ENCODE data around the gene SRPK3. TPM values are rescaled to one million over a fixed set of nuclear protein-coding genes. Genes with fewer than 3 reads are reported as not detected.
A peak's percentile ranks its signal among the peaks of the same experiment; 100 is the strongest.

The SRPK3 gene
- total RNA-seq, 2 experiments from 2014 or later: 0.09 TPM; not detected in 1

- no peak overlapping the region for H3K4me3 Mint-ChIP-seq
- ATAC-seq: no peak
- peaks cover 5% of the 10 kb centered on the region for H3K27me3 Mint-ChIP-seq
These were observed 47.5 kb downstream of the SRPK3 start for GRCh38 chrX:153828308-153828707.

DNA sequence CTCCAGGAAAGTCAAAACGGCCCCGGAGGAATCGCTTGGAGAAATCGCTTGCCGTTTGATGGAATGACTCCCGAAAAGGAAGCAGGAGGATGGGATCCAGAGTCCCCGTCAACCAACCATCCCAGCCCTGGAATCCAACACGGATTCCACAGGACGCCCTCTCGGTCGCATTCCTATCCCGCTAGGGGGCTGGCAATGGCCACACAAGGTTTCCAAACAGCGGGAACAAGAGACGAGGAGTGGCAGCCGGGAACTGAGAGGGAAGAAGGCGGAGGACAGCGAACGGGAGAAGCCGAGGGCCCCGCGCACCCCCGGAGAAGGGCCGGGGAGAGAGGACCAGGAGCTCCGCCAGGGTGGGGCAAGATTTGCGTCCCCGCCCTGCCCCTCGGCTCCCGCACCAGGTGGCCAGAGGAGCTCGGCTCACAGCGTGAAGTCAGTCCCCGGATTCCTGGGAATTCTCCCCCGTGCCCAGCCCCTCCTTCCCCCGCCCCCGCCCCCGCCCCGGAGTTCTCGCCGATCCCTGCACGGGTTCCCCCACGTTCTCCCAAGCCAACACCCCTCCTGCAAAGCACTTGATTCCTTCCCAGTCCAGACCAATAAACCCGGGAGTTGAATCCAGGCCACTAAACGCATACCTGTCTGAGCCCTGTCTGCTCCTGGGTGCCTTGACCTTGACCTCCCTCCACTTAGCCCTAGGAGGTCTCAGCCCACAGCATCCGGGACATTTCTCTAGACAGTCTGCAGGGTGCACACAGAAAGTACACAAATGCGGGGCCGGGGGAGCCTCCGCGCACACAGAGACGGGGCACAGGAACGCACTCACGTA lies 48.1 kb downstream of the SRPK3 start:
- no peak for TF ChIP-seq CTCF (IDR thresholded peaks at IDR 0.05)
- intact Hi-C loops (cut with micrococcal nuclease): no loop called here
- CTCF ChIA-PET: no interaction called here
- Mint-ChIP-seq H3K27me3 (peaks cover 5% of the 10 kb centered on the region), H3K36me3 (ENCODE audit: low read depth) (no peaks in the 10 kb centered on the region), H3K4me3 (peak overlapping the region; percentile 19), H3K4me1 (ENCODE audit: low read depth) (peaks cover 6% of the 10 kb centered on the region), H3K27ac (no peak overlapping the region), H3K9me3 (no peaks in the 10 kb centered on the region)
- POLR2A ChIA-PET: no interaction called here
- peak; percentile 21 for ATAC-seq
- DNase-seq: no peak

More at GRCh38 chrX:153828308-153828707, 47.5 kb downstream of the SRPK3 start:
- Mint-ChIP-seq H3K36me3 (ENCODE audit: low read depth) (no peaks in the 10 kb centered on the region), H3K27ac (no peak overlapping the region), H3K9me3 (no peaks in the 10 kb centered on the region), H3K4me1 (ENCODE audit: low read depth) (peaks cover 6% of the 10 kb centered on the region)
- intact Hi-C loops (cut with micrococcal nuclease): no loop called here
- ChIA-PET POLR2A (no interaction called here), CTCF (no interaction called here)
- DNase-seq: no peak
- TF ChIP-seq CTCF (IDR thresholded peaks at IDR 0.05): no peak

DNA sequence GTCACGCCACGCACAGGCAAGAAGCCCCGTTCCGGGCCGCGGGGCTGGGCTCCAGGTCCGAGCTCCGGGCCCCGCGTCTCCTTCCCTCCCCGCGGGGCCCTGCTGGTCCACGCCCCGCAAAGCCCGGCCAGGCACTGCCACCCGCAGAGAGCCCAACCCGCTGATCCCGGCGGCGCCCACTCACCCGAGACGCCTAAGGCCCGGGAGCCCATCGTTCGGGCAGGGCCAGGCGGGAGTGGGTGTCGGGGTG lies 48.6 kb downstream of the SRPK3 start:
- peaks cover 5% of the 10 kb centered on the region for H3K27me3 Mint-ChIP-seq
- no peak for ATAC-seq
- peak overlapping the region; percentile 19 for H3K4me3 Mint-ChIP-seq
- CTCF ChIA-PET: no interaction called here
- H3K9me3 Mint-ChIP-seq: no peaks in the 10 kb centered on the region
- H3K36me3 Mint-ChIP-seq (ENCODE audit: low read depth): no peaks in the 10 kb centered on the region
- POLR2A ChIA-PET: no interaction called here
- no peak overlapping the region for H3K27ac Mint-ChIP-seq
- DNase-seq: no peak
- intact Hi-C loops (cut with micrococcal nuclease): no loop called here
- H3K4me1 Mint-ChIP-seq (ENCODE audit: low read depth): peaks cover 6% of the 10 kb centered on the region
- no peak for TF ChIP-seq CTCF (IDR thresholded peaks at IDR 0.05)

- Mint-ChIP-seq H3K4me1 (ENCODE audit: low read depth) (peaks cover 6% of the 10 kb centered on the region), H3K4me3 (peak within 1 kb of the TSS; percentile 37), H3K9me3 (no peaks in the 10 kb centered on the region), H3K27ac (no peak within 1 kb of the TSS), H3K27me3 (peaks cover 5% of the 10 kb centered on the region), H3K36me3 (ENCODE audit: low read depth) (no peaks in the 10 kb centered on the region)
- intact Hi-C loops (cut with micrococcal nuclease): no loop called here
- TF ChIP-seq CTCF (IDR thresholded peaks at IDR 0.05): no peak
- ATAC-seq (peak; percentile 60), DNase-seq (no peak)
- CTCF ChIA-PET: no interaction called here
- POLR2A ChIA-PET: no interaction called here
These were observed 49.2 kb downstream of the SRPK3 start, which contains the start of gene PDZD4 for GRCh38 chrX:153829799-153830639. TSS of gene PDZD4 (minus strand) at chrX:153830544. CDS start at chrX:153830298, 246 bp downstream.
